Karpas-422 (cell line): ENCODE results near the gene PTH1R. TPM values are rescaled to one million over a fixed set of nuclear protein-coding genes. Genes with fewer than 3 reads are reported as not detected.

Experiments used
- DNase-seq: peaks from one replicate; pipeline ENCODE4 v3.0.0-alpha.2; 2015
- H2AFZ ChIP-seq: fragments of 200-600 bp; sonication (generic); 2 replicates; pipeline ENCODE4 v1.6.1; 2014; ENCODE audit warnings: antibody characterized with exemption, low read length, mixed read lengths
- H3K27ac ChIP-seq: fragments of 200-600 bp; sonication (generic); 2 replicates; pipeline ENCODE4 v1.5.1; 2014; ENCODE audit warnings: mild to moderate bottlenecking, low read length, moderate library complexity
- H3K27me3 ChIP-seq: fragments of 200-600 bp; sonication (generic); 2 replicates; pipeline ENCODE4 v1.6.1; 2014; ENCODE audit warnings: low read length, mixed read lengths
- H3K36me3 ChIP-seq: fragments of 200-600 bp; sonication (generic); 2 replicates; pipeline ENCODE4 v1.6.1; 2014; ENCODE audit warnings: low read length, mixed read lengths; ENCODE audit not compliant: insufficient read depth
- H3K4me1 ChIP-seq: fragments of 200-600 bp; sonication (generic); 2 replicates; pipeline ENCODE4 v1.6.1; 2014; ENCODE audit warnings: mild to moderate bottlenecking, low read length, mixed read lengths
- H3K4me2 ChIP-seq: fragments of 200-600 bp; sonication (generic); 2 replicates; pipeline ENCODE4 v1.6.1; 2014; ENCODE audit warnings: low read length, low read depth, mild to moderate bottlenecking; ENCODE audit not compliant: poor library complexity, severe bottlenecking
- H3K4me3 ChIP-seq: fragments of 200-600 bp; sonication (generic); 2 replicates; pipeline ENCODE4 v1.5.1; 2014; ENCODE audit warnings: mild to moderate bottlenecking, antibody characterized with exemption, low read length, mixed read lengths
- H3K79me2 ChIP-seq: fragments of 200-600 bp; sonication (generic); 2 replicates; pipeline ENCODE4 v1.6.1; 2014; ENCODE audit warnings: mild to moderate bottlenecking, low read length, mixed read lengths
- H3K9ac ChIP-seq: fragments of 200-600 bp; sonication (generic); 2 replicates; pipeline ENCODE4 v1.6.0; 2014; ENCODE audit warnings: low read length
- H3K9me2 ChIP-seq: fragments of 200-600 bp; sonication (generic), shearing (Covaris generic); replicated peaks from 2 replicates; pipeline ENCODE4 v1.6.0; 2014; ENCODE audit warnings: mild to moderate bottlenecking, low read length, moderate library complexity; ENCODE audit not compliant: insufficient read depth
- H3K9me3 ChIP-seq: fragments of 300-700, 200-600 bp; sonication (generic); 2 replicates; pipeline ENCODE4 v1.6.1; 2014; ENCODE audit warnings: low read length, mixed read lengths
- H4K20me1 ChIP-seq: fragments of 200-600 bp; sonication (generic); 2 replicates; pipeline ENCODE4 v1.6.1; 2014; ENCODE audit warnings: mild to moderate bottlenecking, antibody characterized with exemption, low read length, low read depth; ENCODE audit not compliant: insufficient read depth
- total RNA-seq: library from RNA; depleted of rRNA; stranded (reverse); fragments of >200 nt; shearing (Covaris generic); gene quantifications from 2 replicates; pipeline ENCODE4 v1.2.3, GENCODE V29; 2014; ENCODE audit warnings: low replicate concordance

The PTH1R gene
- total RNA-seq, 1 experiment from 2014 or later: not detected

- Histone ChIP-seq H3K27ac (no peak overlapping the region), H3K9me2 (no peaks in the 10 kb centered on the region), H3K9ac (no peak overlapping the region), H3K79me2 (no peaks in the 10 kb centered on the region), H3K4me1 (no peaks in the 10 kb centered on the region), H3K27me3 (no peaks in the 10 kb centered on the region), H3K4me2 (no peak overlapping the region), H3K9me3 (no peaks in the 10 kb centered on the region), H3K36me3 (no peaks in the 10 kb centered on the region), H2AFZ (no peak overlapping the region), H3K4me3 (no peak overlapping the region), H4K20me1 (no peaks in the 10 kb centered on the region)
- no peak for DNase-seq
Observed at GRCh38 chr3:46881596-46882376, 4.3 kb downstream of the PTH1R start.

GRCh38 chr3:46882377-46883053 is 5.0 kb downstream of the PTH1R start:
- no peak overlapping the region for H2AFZ ChIP-seq
- no peaks in the 10 kb centered on the region for H4K20me1 ChIP-seq
- H3K4me1 ChIP-seq: no peaks in the 10 kb centered on the region
- H3K36me3 ChIP-seq: no peaks in the 10 kb centered on the region
- no peak for DNase-seq
- no peak overlapping the region for H3K4me2 ChIP-seq
- no peaks in the 10 kb centered on the region for H3K9me2 ChIP-seq
- H3K79me2 ChIP-seq: no peaks in the 10 kb centered on the region
- no peak overlapping the region for H3K27ac ChIP-seq
- H3K27me3 ChIP-seq: no peaks in the 10 kb centered on the region
- no peak overlapping the region for H3K4me3 ChIP-seq
- no peak overlapping the region for H3K9ac ChIP-seq
- H3K9me3 ChIP-seq: no peaks in the 10 kb centered on the region

- Histone ChIP-seq H3K9me2 (no peaks in the 10 kb centered on the region), H3K4me1 (no peaks in the 10 kb centered on the region)
Observed at GRCh38 chr3:46883054-46883829, 5.7 kb downstream of the PTH1R start.

GRCh38 chr3:46883830-46884185 is 6.3 kb downstream of the PTH1R start:
- H3K9me2 ChIP-seq: no peaks in the 10 kb centered on the region
- H3K27ac ChIP-seq: no peak overlapping the region
- H3K79me2 ChIP-seq: no peaks in the 10 kb centered on the region
- H3K9me3 ChIP-seq: no peaks in the 10 kb centered on the region
- DNase-seq: no peak
- H3K4me2 ChIP-seq: no peak overlapping the region
- no peaks in the 10 kb centered on the region for H3K27me3 ChIP-seq
- no peak overlapping the region for H3K4me3 ChIP-seq
- H2AFZ ChIP-seq: no peak overlapping the region
- no peaks in the 10 kb centered on the region for H4K20me1 ChIP-seq
- H3K9ac ChIP-seq: no peak overlapping the region
- H3K4me1 ChIP-seq: no peaks in the 10 kb centered on the region
- H3K36me3 ChIP-seq: no peaks in the 10 kb centered on the region

More at GRCh38 chr3:46883054-46883829, 5.7 kb downstream of the PTH1R start:
- no peak overlapping the region for H3K27ac ChIP-seq
- DNase-seq: no peak
- no peaks in the 10 kb centered on the region for H3K9me3 ChIP-seq
- no peak overlapping the region for H3K9ac ChIP-seq
- H3K4me3 ChIP-seq: no peak overlapping the region
- no peak overlapping the region for H2AFZ ChIP-seq
- H3K36me3 ChIP-seq: no peaks in the 10 kb centered on the region
- H4K20me1 ChIP-seq: no peaks in the 10 kb centered on the region
- no peak overlapping the region for H3K4me2 ChIP-seq
- no peaks in the 10 kb centered on the region for H3K79me2 ChIP-seq
- H3K27me3 ChIP-seq: no peaks in the 10 kb centered on the region

GRCh38 chr3:46884427-46884826 is 6.9 kb downstream of the PTH1R start:
- H3K27ac ChIP-seq: no peak overlapping the region
- no peaks in the 10 kb centered on the region for H3K27me3 ChIP-seq
- no peak overlapping the region for H3K4me2 ChIP-seq
- no peaks in the 10 kb centered on the region for H3K79me2 ChIP-seq
- no peaks in the 10 kb centered on the region for H4K20me1 ChIP-seq
- DNase-seq: no peak
- no peak overlapping the region for H2AFZ ChIP-seq
- H3K9me3 ChIP-seq: no peaks in the 10 kb centered on the region
- no peak overlapping the region for H3K4me3 ChIP-seq
- H3K9ac ChIP-seq: no peak overlapping the region
- H3K4me1 ChIP-seq: no peaks in the 10 kb centered on the region
- no peaks in the 10 kb centered on the region for H3K36me3 ChIP-seq
- no peaks in the 10 kb centered on the region for H3K9me2 ChIP-seq

GRCh38 chr3:46884929-46885328 is 7.4 kb downstream of the PTH1R start:
- no peaks in the 10 kb centered on the region for H3K9me3 ChIP-seq
- H2AFZ ChIP-seq: no peak overlapping the region
- H3K36me3 ChIP-seq: no peaks in the 10 kb centered on the region
- H3K9ac ChIP-seq: no peak overlapping the region
- no peak overlapping the region for H3K4me2 ChIP-seq
- DNase-seq: no peak
- H3K27me3 ChIP-seq: no peaks in the 10 kb centered on the region
- H3K9me2 ChIP-seq: no peaks in the 10 kb centered on the region
- H3K4me3 ChIP-seq: no peak overlapping the region
- no peaks in the 10 kb centered on the region for H3K79me2 ChIP-seq
- H3K4me1 ChIP-seq: no peaks in the 10 kb centered on the region
- H3K27ac ChIP-seq: no peak overlapping the region
- no peaks in the 10 kb centered on the region for H4K20me1 ChIP-seq

GRCh38 chr3:46885612-46886011 is 8.1 kb downstream of the PTH1R start:
- H3K4me3 ChIP-seq: no peak overlapping the region
- no peak overlapping the region for H3K27ac ChIP-seq
- H2AFZ ChIP-seq: no peak overlapping the region
- no peaks in the 10 kb centered on the region for H3K36me3 ChIP-seq
- DNase-seq: no peak
- H3K9me3 ChIP-seq: no peaks in the 10 kb centered on the region
- H3K27me3 ChIP-seq: no peaks in the 10 kb centered on the region
- H3K4me1 ChIP-seq: no peaks in the 10 kb centered on the region
- no peaks in the 10 kb centered on the region for H4K20me1 ChIP-seq
- H3K79me2 ChIP-seq: no peaks in the 10 kb centered on the region
- no peaks in the 10 kb centered on the region for H3K9me2 ChIP-seq
- H3K4me2 ChIP-seq: no peak overlapping the region
- H3K9ac ChIP-seq: no peak overlapping the region

GRCh38 chr3:46887980-46888494 is 10.5 kb downstream of the PTH1R start:
- DNase-seq: no peak
- Histone ChIP-seq H3K4me1 (no peaks in the 10 kb centered on the region), H3K27ac (no peak overlapping the region), H4K20me1 (no peaks in the 10 kb centered on the region), H3K9me3 (no peaks in the 10 kb centered on the region), H3K9ac (no peak overlapping the region), H3K27me3 (no peaks in the 10 kb centered on the region), H3K36me3 (no peaks in the 10 kb centered on the region), H2AFZ (no peak overlapping the region), H3K79me2 (no peaks in the 10 kb centered on the region), H3K9me2 (no peaks in the 10 kb centered on the region), H3K4me2 (no peak overlapping the region), H3K4me3 (no peak overlapping the region)
